ENCODE measurements around the gene MPP1.
"Not testable (repeated sequence)": the region's sequence is repeated elsewhere in the genome, so short reads cannot be mapped to it uniquely, and the experiment has no call there.

MPP1 gene

GRCh38 chrX:154824638-154825037 is 19.4 kb upstream of the MPP1 start:
- no peaks in the 10 kb centered on the region for H3K27me3 ChIP-seq (ENCODE audit: insufficient read depth, poor library complexity, severe bottlenecking)
- no peak overlapping the region for H3K4me3 ChIP-seq (ENCODE audit: severe bottlenecking)
- TF ChIP-seq, protein P1, sequence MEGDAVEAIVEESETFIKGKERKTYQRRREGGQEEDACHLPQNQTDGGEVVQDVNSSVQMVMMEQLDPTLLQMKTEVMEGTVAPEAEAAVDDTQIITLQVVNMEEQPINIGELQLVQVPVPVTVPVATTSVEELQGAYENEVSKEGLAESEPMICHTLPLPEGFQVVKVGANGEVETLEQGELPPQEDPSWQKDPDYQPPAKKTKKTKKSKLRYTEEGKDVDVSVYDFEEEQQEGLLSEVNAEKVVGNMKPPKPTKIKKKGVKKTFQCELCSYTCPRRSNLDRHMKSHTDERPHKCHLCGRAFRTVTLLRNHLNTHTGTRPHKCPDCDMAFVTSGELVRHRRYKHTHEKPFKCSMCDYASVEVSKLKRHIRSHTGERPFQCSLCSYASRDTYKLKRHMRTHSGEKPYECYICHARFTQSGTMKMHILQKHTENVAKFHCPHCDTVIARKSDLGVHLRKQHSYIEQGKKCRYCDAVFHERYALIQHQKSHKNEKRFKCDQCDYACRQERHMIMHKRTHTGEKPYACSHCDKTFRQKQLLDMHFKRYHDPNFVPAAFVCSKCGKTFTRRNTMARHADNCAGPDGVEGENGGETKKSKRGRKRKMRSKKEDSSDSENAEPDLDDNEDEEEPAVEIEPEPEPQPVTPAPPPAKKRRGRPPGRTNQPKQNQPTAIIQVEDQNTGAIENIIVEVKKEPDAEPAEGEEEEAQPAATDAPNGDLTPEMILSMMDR (IDR thresholded peaks at IDR 0.05; ENCODE audit: poor library complexity, severe bottlenecking) = no peak
- no peaks in the 10 kb centered on the region for H3K9me3 ChIP-seq (ENCODE audit: severe bottlenecking)
- no peaks in the 10 kb centered on the region for H3K4me1 ChIP-seq (ENCODE audit: insufficient read depth, poor library complexity, severe bottlenecking)
- ATAC-seq (ENCODE audit: low read depth) (peak; percentile 85), DNase-seq (ENCODE audit: low spot score) (no peak)
- peak overlapping the region; percentile 6 for H3K27ac ChIP-seq (ENCODE audit: poor library complexity, severe bottlenecking)
- H3K36me3 ChIP-seq (ENCODE audit: low read depth) = no peaks in the 10 kb centered on the region

DNA sequence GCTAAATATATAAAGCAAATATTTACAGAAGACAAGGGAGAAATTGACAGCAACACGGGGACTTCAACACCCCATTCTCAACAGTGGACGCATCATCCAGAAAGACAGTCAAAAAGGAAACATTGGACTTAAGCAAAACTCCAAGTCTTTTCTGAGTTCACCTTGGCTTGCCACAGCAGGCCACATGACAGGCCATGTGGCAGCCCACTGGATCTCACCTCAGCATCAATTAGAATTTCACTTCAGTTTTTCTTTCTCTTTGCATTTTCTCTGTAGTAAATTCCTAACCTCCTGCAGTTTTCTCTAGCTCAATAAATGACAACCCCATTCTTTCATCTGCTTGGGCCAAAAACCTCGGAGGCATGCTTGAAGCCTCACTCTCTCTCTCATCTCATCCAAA is 16.7 kb upstream of the MPP1 start:
- no peaks in the 10 kb centered on the region for H3K27me3 ChIP-seq (ENCODE audit: insufficient read depth, poor library complexity, severe bottlenecking)
- no peak overlapping the region for H3K4me3 ChIP-seq (ENCODE audit: severe bottlenecking)
- TF ChIP-seq, protein P1 (IDR thresholded peaks at IDR 0.05; ENCODE audit: poor library complexity, severe bottlenecking) = no peak
- no peaks in the 10 kb centered on the region for H3K9me3 ChIP-seq (ENCODE audit: severe bottlenecking)
- no peaks in the 10 kb centered on the region for H3K36me3 ChIP-seq (ENCODE audit: low read depth)
- ATAC-seq (ENCODE audit: low read depth) = no peak
- DNase-seq (ENCODE audit: low spot score) = no peak
- no peaks in the 10 kb centered on the region for H3K4me1 ChIP-seq (ENCODE audit: insufficient read depth, poor library complexity, severe bottlenecking)
- H3K27ac ChIP-seq (ENCODE audit: poor library complexity, severe bottlenecking) = no peak overlapping the region

DNA sequence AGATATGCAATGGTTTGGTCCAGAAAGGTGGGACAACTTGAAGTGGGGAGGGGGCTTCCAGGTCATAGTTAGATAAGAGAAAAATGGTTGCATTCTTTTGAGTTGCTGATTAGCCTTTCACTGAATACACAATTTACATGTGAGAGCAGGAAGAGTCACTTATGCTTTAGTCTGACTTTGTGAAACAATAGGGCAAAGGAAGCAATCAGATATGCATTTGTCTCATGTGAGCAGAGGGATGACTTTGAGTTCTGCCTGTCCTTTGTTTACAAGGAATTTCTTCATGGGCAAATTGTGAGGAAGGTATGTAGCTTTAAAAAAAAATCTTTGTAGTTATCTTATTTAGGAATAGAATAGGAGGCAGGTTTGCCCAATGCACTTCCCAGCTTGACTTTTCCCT is 16.2 kb upstream of the MPP1 start:
- Histone ChIP-seq H3K27me3 (ENCODE audit: insufficient read depth, poor library complexity, severe bottlenecking) (no peaks in the 10 kb centered on the region), H3K27ac (ENCODE audit: poor library complexity, severe bottlenecking) (no peak overlapping the region)
- no peak for DNase-seq (ENCODE audit: low spot score)

GRCh38 chrX:154819771-154820341 is 14.6 kb upstream of the MPP1 start:
- no peaks in the 10 kb centered on the region for H3K27me3 ChIP-seq (ENCODE audit: insufficient read depth, poor library complexity, severe bottlenecking)
- no peaks in the 10 kb centered on the region for H3K36me3 ChIP-seq (ENCODE audit: low read depth)
- H3K27ac ChIP-seq (ENCODE audit: poor library complexity, severe bottlenecking) = no peak overlapping the region
- no peaks in the 10 kb centered on the region for H3K9me3 ChIP-seq (ENCODE audit: severe bottlenecking)
- DNase-seq (ENCODE audit: low spot score) (no peak), ATAC-seq (ENCODE audit: low read depth) (no peak)
- H3K4me1 ChIP-seq (ENCODE audit: insufficient read depth, poor library complexity, severe bottlenecking) = no peaks in the 10 kb centered on the region
- no peak overlapping the region for H3K4me3 ChIP-seq (ENCODE audit: severe bottlenecking)
- TF ChIP-seq, protein P1 (IDR thresholded peaks at IDR 0.05; ENCODE audit: poor library complexity, severe bottlenecking) = no peak

More for the DNA sequence above, 16.2 kb upstream of the MPP1 start:
- Histone ChIP-seq H3K4me1 (ENCODE audit: insufficient read depth, poor library complexity, severe bottlenecking) (no peaks in the 10 kb centered on the region), H3K9me3 (ENCODE audit: severe bottlenecking) (no peaks in the 10 kb centered on the region), H3K36me3 (ENCODE audit: low read depth) (no peaks in the 10 kb centered on the region), H3K4me3 (ENCODE audit: severe bottlenecking) (no peak overlapping the region)
- TF ChIP-seq, protein P1 (IDR thresholded peaks at IDR 0.05; ENCODE audit: poor library complexity, severe bottlenecking) = no peak
- no peak for ATAC-seq (ENCODE audit: low read depth)

DNA sequence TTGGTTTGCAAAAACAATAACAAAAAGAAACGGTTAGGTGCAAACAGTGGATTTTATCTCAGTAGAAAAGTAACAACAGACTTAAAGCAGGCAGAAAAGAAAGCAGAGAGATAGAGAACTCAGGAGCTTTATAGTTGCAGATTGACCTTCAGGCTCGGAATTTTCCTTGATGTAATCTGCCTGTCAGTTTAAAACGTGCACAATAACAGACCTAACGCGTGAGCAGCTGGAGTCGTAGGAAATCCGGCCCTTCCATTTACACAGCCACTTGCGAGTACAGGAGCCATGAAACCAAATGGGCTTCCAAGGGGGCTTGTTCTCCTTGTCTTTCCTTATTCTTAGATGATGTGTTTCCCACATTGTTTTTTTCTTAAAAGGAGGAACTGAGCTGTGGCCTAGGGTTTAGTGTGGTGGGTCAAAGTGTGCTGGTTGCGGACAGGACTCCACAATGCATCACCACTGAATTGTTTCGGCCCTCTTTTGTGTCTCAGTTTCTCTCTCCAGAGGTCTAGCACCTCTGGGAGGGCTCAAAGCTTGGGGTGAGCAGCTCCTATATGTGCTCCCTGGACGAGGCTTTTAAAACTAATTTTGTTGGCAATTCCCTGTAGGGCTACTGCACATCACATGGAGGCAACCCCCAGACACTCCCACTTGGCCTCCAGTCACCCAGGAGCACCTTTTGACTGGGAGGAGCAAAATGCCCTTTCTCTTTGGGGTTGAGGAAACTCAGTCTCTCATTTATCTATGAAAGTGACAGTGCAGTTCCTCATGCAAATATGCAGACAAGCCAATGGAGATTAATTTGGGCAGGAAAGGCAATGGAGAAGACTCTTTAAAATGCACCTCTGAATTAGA is 13.9 kb upstream of the MPP1 start:
- H3K27me3 ChIP-seq (ENCODE audit: insufficient read depth, poor library complexity, severe bottlenecking) = no peaks in the 10 kb centered on the region
- H3K36me3 ChIP-seq (ENCODE audit: low read depth) = no peaks in the 10 kb centered on the region
- H3K4me3 ChIP-seq (ENCODE audit: severe bottlenecking) = no peak overlapping the region
- H3K9me3 ChIP-seq (ENCODE audit: severe bottlenecking) = no peaks in the 10 kb centered on the region
- no peak for DNase-seq (ENCODE audit: low spot score)
- ATAC-seq (ENCODE audit: low read depth) = no peak
- no peaks in the 10 kb centered on the region for H3K4me1 ChIP-seq (ENCODE audit: insufficient read depth, poor library complexity, severe bottlenecking)
- TF ChIP-seq, protein P1 (IDR thresholded peaks at IDR 0.05; ENCODE audit: poor library complexity, severe bottlenecking) = no peak
- no peak overlapping the region for H3K27ac ChIP-seq (ENCODE audit: poor library complexity, severe bottlenecking)

DNA sequence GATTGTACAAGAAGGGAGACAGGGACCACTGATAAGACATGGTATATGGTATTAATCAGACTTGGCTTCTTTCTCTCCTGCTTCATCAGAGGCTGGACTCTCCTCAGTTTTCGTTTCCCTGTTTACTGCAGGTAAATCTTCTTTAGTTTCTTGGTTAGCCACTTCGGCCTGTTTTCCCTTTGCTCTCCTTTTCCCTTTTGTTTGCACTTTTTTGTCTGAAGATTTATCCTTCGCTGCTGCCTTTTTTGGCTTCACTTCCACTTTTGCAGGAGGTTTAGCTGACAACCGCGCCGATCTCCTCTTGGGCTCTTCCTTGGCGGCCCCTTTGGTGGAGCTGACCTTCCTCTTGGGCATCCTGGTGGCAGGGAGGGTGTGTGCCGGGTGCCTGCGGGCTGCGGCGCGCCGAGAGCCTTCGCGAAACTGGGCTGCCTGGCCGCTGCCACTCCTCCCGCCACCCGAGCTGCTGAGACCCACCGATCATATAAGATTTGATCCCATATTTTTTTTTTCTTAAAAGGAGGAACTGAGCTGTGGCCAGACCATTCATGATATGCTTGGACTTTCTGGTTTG is 11.8 kb upstream of the MPP1 start:
- H3K4me1 ChIP-seq (ENCODE audit: insufficient read depth, poor library complexity, severe bottlenecking); H3K27me3 ChIP-seq (ENCODE audit: insufficient read depth, poor library complexity, severe bottlenecking); H3K36me3 ChIP-seq (ENCODE audit: low read depth); H3K4me3 ChIP-seq (ENCODE audit: severe bottlenecking); ATAC-seq (ENCODE audit: low read depth); H3K9me3 ChIP-seq (ENCODE audit: severe bottlenecking); DNase-seq (ENCODE audit: low spot score); H3K27ac ChIP-seq (ENCODE audit: poor library complexity, severe bottlenecking): not testable (repeated sequence)

All from RWPE2 (cell line).